ENCODE measurements around the gene GPR176.
A peak's percentile ranks its signal among the peaks of the same experiment; 100 is the strongest.
"Not testable (repeated sequence)": the region's sequence is repeated elsewhere in the genome, so short reads cannot be mapped to it uniquely, and the experiment has no call there.

Gene GPR176

DNA sequence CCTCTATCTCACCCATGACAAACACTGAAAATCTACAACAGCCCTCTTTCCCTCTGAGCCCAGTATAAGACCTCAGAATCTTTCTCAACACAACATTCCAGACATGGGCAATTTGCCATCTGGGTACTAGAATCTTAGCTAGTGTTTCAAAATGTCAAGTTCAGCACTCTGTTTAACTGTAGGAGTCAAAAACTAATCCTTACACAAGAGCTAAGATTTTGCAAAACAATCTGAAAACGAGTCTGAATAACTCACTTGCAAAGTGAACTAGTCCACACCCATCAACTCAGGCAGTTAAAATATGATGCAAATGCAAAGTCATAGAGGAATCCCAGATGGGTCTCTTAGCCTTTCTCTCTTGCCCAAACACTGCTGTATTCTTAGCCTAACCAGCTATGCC, 67.8 kb downstream of the GPR176 start:
- no peak for DNase-seq

DNA sequence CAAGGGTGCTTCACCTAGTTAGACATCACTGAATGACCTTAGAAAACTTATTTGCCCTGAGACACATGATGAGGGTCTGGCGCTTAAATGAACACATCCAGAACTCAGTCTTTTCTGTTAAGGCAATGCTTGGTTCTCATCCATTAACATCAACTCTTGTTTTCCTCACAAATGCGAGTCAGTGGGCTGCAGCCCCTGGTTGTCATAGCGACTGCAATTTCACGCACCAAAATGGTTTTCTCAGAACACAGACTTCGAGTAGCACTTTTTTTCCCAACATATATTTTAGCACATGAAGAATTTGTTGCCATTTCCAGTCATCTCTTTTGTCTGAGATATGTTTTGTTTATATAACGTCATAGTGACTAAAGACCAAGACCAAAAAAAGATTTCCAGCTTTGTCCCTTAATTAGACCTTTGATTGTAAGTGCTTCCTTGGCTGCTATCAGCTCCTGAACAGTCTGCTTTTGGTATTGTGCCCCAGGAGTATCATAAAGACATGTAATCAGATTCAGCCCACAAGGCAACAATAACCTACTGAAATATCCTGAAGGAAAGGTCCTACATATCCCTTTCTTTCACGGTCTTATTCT, 68.5 kb downstream of the GPR176 start:
- no peak for DNase-seq

DNA sequence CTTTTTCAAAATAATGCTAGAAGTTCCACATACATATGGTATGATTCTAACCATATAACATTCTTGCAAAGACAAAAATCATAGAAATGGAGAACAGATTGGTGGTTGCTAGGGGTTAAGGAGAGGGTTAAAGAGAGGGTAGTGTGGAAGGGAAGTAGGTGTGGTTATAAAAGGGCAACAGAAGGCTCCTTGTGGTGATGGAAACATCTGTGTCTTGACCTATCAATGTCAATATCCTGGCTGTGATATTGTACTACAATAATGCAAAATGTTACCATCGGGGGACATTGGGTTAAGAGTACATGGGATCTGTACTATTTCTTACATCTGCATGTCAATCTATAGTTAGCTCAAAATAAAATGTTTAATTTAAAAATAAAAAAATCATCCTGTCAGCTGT, 69.6 kb downstream of the GPR176 start:
- DNase-seq = no peak

DNA sequence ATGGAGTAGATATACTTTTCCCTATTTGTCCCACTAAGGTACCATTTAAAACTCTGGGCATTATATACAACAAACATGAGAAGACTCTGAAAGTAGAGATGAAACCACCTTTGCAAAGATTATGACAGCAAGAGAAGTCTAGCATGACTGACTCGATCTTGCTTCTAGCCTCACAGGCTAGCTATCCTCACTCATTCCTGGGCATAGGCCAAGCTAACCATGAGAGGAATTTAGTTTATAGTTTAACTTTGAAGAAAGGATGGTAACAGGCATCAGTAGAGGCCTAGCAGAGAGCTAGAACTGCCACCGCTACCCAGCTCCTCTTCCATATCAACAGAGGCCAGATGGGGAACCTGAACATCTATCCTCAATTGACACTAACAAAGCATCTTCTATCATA, 74.0 kb downstream of the GPR176 start:
- no peak for DNase-seq

DNA sequence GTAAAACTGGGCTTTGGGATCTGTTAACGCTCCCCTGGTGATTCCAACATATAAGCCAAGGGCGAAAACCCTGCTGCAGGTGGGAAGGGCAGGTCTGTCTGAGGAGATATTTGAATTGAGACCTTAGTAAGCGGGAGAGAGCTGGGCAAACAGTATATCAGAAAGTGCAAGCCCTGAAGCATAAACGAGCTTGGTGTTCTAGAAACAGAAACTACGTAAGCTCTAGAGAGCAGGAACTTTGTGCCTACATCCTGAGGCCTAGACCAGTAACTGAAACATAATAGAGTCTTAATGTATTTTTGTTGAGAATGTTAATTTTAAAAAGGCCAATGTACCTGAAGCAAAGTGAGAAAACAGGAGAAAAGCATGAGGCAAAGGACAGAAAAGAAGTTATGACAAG, 74.5 kb downstream of the GPR176 start:
- no peak for DNase-seq

DNA sequence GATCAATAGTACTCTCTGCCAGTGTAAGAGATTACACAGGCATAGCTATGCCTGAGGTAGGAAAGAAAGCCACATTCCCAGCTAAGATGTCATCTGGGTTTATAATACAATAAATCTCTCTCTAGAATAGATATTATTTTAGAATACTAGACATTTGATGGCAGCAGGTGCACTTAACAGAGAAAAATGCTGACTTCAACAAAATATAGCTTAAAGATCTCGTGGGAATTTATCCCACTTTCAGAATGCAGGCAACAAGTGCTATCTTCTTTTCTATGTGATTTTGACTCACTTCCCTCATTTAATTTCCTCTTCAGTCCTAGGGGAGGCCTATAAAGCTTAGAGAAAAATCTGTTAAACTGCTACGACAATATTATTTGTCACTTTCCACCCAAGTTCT, 76.5 kb downstream of the GPR176 start:
- DNase-seq = no peak

DNA sequence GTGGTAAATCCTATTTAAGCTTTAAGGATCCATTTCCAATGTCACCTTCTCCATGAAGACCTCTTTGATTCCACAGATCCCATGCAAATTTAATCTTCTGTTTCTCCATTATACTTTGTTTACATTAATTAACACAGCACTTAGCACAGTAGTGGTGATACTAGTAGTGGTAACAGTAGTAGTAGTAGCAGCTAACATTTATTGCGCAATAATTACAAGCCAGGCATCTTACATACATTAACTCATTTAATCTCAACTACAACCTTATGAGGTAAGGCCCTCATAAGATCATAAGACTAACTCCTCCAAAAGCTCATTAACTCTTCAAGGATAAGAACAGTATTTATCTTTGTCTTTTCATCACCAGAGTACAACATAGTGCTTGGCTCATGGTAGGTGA, 82.6 kb downstream of the GPR176 start:
- no peak for DNase-seq

DNA sequence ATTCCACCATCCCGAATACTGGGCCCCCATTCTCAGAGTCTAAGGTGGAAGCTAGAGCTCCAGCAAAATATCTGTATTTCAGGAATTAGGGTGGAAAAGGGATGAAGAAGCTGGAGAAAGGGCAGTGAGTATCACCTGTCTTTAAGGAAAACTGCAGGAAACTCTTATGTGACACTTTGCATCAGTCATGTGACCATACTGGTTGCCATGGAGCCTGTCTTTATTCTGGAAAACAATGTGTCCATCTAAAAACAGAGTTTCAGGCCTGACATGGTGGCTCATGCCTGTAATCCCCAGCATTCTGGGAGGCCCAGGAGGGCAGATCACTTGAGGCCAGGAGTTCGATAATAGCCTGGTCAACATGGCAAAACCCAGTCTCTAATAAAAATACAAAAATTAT, 84.5 kb downstream of the GPR176 start:
- DNase-seq = no peak

DNA sequence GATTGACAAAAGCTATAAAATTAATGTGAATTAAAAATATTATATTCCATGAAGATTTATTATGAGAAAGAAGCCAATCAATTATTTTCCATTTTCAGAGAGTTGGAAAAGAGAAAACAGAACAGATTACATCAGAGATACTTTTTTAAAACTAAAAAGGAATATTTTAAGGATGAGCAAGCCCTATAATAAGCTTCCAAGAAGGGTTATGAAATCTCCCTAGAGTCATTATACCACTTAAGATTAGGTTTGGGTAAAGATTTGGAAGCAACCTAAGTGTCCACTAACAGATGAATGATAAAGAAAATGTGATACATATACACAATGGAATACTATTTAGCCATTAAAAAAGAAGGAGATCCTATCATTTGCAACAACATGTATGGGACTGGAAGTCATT, 85.8 kb downstream of the GPR176 start:
- DNase-seq = no peak

DNA sequence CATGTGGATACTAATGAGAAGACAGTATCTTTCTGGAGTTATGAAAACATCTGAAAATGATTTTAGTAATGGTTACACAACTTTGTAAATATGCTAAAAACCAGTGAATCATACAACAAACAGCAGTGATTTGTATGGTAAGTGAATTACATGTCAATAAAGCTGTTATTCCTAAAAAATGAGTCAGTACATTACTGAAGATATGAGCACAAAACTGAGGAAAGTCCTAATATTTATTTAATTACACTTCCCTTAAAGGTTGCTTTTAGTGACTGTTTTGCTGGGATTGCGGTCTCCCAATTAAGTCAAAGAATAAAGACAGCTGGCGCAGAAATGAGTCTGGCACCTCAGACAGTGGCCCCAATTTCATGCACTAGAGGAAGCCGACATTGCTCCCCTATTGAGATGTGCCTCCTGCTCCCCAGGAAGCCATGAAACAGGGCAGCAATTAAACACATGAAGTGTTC, 86.5 kb downstream of the GPR176 start:
- DNase-seq = no peak

DNA sequence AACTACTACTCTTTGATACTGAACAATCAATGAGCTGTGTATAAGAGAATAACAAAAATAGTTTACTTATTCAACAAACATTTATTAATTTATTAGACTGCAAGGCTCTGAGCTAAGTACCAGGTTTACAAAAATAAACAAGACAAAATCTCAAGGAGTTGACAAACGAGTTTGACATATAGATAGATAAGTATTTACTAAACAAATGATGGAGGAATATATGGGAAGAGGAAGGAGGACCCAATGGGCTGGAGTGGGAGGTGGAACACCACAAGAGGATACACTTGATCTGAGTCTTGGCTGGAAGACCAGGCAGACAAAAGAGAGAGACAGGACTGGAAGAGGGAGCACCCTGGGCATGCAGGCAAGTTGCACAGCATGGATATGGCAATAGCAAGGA, 89.9 kb downstream of the GPR176 start:
- DNase-seq = no peak

DNA sequence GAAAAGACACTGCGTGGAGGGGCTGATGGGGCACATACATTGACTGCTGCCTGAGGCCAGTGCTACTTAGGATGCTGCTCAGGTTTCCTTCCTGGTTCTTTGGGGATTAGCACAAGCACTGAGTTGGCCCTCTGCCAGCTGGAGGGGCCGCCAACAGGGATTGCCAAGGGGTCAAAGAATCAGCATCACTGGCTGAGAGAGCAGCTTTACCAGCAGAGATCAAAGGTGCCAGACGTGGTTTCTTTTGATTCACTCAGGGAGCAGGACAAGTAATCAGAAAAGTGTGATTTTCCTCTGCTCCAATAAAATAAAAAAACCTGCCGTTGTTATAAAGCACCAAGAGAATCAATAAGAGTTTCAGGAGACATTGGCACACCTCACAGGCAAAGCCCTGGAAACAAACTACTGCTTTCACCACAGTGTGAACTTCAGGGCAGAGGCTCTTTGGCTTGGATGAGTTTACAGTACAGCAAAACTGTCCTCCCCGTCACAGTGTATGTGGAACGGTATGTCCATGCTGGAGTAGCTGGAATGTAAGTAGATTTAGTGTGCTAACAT, 91.6 kb downstream of the GPR176 start:
- DNase-seq = no peak

DNA sequence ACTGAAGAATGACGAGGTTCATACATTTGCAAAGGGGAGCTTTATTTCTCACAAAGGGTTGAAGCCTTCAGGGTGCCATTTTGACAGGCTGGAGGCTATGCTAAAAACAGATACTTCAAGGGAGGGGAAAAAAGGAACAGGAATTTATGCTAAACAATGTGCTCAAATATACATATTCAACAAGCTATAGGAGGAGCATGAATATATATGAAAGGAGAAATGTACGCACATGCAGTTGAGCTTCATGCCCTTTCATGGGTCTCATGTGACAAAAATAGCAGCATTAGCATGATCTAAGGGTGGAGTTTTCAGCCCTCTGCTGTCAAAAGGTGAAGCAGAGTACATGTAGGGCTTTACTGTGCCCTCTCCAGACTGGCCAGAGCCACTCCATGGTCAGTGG, 93.1 kb downstream of the GPR176 start:
- DNase-seq = no peak

DNA sequence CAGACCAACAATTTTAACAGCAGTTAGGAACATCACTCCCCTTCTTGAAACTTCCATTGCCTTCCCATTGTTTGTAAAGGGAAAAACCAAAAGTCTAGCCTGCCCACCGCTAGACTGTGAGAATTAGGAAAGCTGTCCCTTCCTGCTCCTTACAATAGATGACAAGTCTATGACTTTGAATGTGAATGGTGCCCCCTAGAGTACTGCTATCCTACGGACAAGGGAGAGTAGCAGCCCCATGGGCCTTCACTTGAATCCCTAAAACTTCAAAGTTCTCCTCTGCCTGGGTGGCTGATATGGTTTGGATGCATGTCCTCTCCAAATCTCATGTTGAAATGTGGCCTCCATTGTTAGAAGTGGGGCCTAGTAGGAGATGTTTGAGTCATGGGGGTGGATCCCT, 96.4 kb downstream of the GPR176 start:
- DNase-seq = no peak

DNA sequence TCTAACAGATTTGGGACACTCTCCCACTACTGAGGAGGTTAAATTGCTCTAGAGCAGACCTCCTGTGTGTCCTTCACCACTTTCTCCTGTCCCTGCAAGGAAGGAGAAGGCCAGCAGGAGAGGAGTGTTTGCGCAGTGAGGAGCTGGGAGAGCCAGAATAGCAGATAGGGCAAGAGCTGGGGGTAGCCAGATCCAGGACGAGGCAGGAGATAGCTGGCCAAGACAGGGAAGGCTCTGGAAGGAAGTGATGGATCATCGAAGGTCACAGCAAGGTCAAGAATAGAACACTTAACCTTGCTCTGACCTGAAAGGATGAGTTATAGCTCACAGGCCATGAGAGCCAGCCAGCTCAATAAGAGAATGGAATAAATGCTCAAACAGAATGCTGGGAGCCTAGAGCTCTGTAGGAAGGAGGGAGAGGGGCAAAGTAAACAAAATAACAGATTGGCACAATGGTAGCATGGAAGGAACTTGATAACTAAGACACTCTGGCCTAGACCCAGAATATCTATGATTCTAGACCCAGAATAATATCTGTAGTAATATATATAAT, 99.9 kb downstream of the GPR176 start:
- DNase-seq = no peak

DNA sequence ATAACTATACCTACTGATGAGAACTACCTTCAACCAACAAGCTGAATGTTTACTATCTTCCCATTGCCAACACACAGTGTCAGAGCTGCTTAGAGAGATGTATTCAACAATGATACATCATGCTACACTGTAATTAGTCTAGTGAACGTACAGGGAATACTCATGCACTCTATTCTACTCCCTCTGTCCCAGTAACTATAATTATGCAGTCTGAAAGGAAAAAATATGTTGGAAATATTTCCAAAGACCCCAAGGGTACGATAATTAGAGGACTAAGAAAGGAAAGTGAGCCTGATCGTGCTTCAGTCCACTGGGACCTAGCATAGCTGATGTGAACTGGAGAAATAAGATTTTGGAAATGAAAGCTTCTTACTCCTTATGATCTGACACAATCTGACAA, 100.5 kb downstream of the GPR176 start:
- DNase-seq = no peak

DNA sequence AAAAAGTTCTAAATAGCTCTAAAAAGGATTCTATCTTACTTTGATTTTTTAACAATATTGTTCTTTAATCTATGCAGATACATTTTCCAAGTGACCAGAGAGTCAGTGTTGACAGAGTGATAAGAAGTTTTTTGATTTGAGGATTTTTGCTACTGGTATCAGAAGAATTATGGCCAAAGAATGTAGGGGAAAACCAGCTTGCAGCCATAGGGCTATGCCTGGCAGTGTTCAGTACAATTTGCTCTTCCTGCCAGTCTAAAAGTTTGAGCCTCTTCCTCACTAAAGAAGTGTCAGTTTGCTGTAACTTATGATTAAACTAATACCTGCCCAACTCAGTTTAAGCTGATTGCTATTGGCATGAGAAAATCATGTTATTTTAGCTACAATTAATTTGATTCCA, 102.2 kb downstream of the GPR176 start:
- DNase-seq = no peak

DNA sequence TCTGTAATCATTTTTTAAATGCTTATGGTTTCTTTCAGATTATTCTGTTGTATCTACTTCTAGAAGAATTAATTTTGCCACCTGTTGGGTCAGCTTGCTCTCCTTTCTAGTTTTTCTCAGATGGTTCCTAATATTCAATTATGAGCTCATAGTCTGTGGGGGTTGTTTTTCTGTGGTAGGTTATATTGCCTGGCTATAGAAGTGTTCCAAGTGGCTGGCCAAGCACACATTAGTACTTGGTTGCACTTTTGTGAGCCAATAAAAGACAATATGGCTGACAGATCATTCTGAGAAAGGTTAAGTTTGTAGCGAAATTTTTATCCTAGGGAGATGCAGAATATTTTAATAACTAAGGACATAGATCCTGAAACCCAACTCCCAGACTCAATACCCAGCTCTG, 105.6 kb downstream of the GPR176 start:
- DNase-seq = no peak

DNA sequence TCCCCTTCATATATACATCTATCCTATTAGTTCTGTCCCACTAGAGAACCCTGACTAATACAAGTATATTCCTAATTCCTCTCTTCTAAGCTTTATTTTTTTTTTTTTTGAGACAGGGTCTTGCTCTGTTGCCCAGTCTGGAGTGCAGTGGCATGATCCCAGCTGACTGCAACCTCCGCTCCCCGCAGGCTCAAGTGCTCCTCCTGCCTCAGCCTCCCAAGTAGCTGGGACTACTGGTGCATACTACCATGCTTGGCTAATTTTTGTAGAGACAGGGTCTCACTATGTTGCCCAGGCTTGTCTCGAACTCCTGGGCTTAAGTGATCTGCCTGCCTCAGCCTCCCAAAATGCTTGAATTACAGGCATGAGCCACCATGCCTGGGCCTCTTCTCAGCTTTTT, 107.4 kb downstream of the GPR176 start:
- not testable (repeated sequence) for DNase-seq

DNA sequence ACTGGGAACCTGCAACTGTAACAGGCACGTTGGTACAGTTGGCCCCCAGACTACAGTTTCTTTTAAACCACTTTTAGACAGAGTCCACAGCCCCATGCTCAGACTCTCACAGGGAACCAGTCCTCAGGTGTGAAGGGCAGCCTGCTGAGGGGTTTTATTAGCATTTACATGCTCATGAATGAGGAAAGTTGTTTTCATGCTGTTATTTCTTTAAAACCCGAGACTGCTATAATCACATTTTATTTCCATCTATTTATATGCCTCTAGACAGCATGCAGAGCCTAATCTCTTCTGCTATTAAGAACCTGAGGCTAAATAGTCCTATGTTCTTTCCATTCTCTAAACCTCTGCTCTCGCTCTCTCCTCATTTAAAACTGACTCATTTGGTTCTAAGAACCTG, 111.2 kb downstream of the GPR176 start:
- no peak for DNase-seq

DNA sequence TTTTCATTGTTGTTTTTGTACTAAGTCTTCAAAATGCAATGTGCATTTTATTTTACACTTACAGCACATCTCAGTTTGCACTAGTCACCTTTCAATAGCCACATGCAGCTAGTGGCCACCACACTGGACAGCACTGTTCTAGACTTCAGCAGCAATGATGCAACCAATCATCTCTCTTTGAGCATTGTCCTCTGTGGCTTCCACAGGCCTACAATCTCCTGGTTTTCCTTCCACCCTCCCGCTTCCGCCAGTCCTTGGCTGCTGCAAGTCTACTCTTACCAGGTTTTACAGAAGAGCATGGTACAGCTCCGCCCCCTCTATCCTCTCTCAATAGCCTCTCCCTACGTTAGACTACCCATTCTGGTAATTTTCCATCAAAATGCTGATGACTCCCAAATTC, 112.3 kb downstream of the GPR176 start:
- no peak for DNase-seq

DNA sequence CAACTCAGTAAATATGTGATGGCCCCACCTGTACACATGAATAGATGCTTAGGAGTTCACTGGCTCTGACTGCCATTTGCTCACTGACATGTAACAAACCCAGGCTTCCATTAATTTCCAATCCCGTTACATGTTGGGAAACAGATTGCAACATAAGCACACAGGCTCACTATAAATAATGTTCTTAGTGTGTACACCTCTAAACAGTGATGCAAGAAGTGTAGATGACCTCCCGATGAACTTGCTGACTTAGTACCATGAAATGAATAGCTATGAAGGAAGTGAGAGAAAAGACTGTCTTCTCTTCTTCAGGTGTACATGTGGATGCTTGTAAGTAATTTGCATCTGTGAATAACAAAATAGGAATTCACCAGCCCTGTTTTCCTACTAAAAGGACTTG, 116.0 kb downstream of the GPR176 start:
- no peak for DNase-seq

DNA sequence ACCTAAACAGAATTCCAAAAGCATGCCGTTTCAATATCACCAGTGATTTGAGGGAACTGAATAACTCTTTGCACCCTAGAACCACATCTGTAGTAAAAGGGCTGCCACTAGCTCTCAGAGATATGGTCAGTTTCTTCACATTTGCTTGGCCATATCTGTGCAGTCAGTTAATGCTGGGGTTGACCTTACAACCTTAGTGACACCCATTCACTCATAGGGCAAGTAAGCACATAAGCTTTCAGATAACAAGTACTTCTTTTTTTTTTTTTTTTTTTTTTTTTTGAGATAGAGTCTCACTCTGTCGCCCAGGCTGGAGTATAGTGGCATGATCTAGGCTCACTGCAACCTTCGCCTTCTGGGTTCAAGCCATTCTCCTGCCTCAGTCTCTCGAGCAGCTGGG, 117.0 kb downstream of the GPR176 start:
- no peak for DNase-seq

DNA sequence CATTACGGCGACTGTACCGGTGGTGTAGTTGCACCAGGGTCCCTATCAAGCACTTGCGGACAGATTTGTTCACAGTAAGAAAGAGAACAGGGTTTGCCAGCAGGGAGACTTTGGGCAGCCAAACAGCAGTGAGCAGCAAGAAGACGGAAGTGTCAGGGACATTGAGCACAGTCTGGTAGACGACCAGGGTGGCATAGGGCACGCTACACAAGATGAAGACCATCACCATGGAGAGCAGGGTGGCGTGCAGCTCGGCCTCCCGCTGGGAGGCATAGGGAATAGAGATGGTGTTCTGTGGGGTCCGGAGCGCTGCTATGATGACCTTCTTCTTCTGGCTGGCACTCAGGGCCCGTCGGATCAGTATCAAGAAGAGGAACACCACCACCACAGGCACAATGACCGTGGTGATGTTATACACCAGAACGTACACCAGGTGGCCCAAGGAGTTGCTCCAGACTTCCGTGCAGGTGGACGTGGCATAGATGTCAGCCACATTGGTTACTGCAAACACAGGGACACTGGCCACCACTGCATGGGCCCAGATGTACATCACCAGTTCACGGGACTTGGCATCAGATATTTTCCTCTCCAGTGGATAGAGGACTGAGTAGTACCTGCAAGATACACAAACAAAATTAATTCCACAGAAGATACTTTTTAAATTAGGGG, 118.3 kb downstream of the GPR176 start:
- DNase-seq = peak; percentile 9
